ENCODE results near the gene MST1. TPM values are rescaled to one million over a fixed set of nuclear protein-coding genes. Genes with fewer than 3 reads are reported as not detected.
A peak's percentile ranks its signal among the peaks of the same experiment; 100 is the strongest.
"Not testable (repeated sequence)": the region's sequence is repeated elsewhere in the genome, so short reads cannot be mapped to it uniquely, and the experiment has no call there.

MST1 gene
- total RNA-seq, 2 donors from 2014 or later = 4.2 to 6.8 TPM

- ATAC-seq (no peak), DNase-seq (ENCODE audit: low spot score) (no peak)
- Mint-ChIP-seq H3K36me3 (no peaks in the 10 kb centered on the region), H3K4me1 (ENCODE audit: low read depth in 2 of 2) (peaks cover 0 to 7% of the 10 kb centered on the region in 2 donors), H3K27ac (no peak overlapping the region), H3K4me3 (no peak overlapping the region), H3K9me3 (no peaks in the 10 kb centered on the region), H3K27me3 (no peaks in the 10 kb centered on the region)
These were observed 12.3 kb upstream of the MST1 start for GRCh38 chr3:49701388-49702077.

- Mint-ChIP-seq H3K27me3 (no peaks in the 10 kb centered on the region), H3K27ac (no peak overlapping the region), H3K4me1 (ENCODE audit: low read depth in 2 of 2) (peaks cover 0 to 7% of the 10 kb centered on the region in 2 donors), H3K36me3 (no peaks in the 10 kb centered on the region), H3K4me3 (no peak overlapping the region), H3K9me3 (no peaks in the 10 kb centered on the region)
- no peak for ATAC-seq
- DNase-seq (ENCODE audit: low spot score) = no peak
These were observed 11.3 kb upstream of the MST1 start for GRCh38 chr3:49700453-49701128.

- Mint-ChIP-seq H3K4me3 (no peak overlapping the region), H3K27me3 (no peaks in the 10 kb centered on the region), H3K4me1 (ENCODE audit: low read depth in 2 of 2) (peaks cover 0 to 7% of the 10 kb centered on the region in 2 donors), H3K9me3 (no peaks in the 10 kb centered on the region), H3K36me3 (no peaks in the 10 kb centered on the region), H3K27ac (no peak overlapping the region)
- ATAC-seq (no peak), DNase-seq (ENCODE audit: low spot score) (no peak)
These were observed 10.7 kb upstream of the MST1 start for GRCh38 chr3:49700014-49700413.

- no peak overlapping the region for H3K27ac Mint-ChIP-seq
These were observed 10.2 kb upstream of the MST1 start for GRCh38 chr3:49699281-49699979.

GRCh38 chr3:49695350-49696015 lies 6.2 kb upstream of the MST1 start:
- not testable (repeated sequence) for H3K27ac Mint-ChIP-seq, ATAC-seq

More at GRCh38 chr3:49699281-49699979, 10.2 kb upstream of the MST1 start:
- Mint-ChIP-seq H3K27me3 (no peaks in the 10 kb centered on the region), H3K4me3 (no peak overlapping the region), H3K9me3 (no peaks in the 10 kb centered on the region), H3K36me3 (no peaks in the 10 kb centered on the region), H3K4me1 (ENCODE audit: low read depth in 2 of 2) (peaks cover 0 to 7% of the 10 kb centered on the region in 2 donors)
- DNase-seq (ENCODE audit: low spot score) (no peak), ATAC-seq (no peak)

GRCh38 chr3:49694409-49695070 lies 5.3 kb upstream of the MST1 start:
- ATAC-seq; H3K27ac Mint-ChIP-seq; DNase-seq (ENCODE audit: low spot score); H3K27me3 Mint-ChIP-seq; H3K9me3 Mint-ChIP-seq; H3K36me3 Mint-ChIP-seq; H3K4me3 Mint-ChIP-seq: not testable (repeated sequence)
- H3K4me1 Mint-ChIP-seq (ENCODE audit: low read depth in 2 of 2) = peaks cover 15 to 21% of the 10 kb centered on the region in 2 donors

More at GRCh38 chr3:49695350-49696015, 6.2 kb upstream of the MST1 start:
- H3K36me3 Mint-ChIP-seq; H3K27me3 Mint-ChIP-seq; H3K9me3 Mint-ChIP-seq; H3K4me3 Mint-ChIP-seq; DNase-seq (ENCODE audit: low spot score): not testable (repeated sequence)
- peaks cover 6 to 13% of the 10 kb centered on the region in 2 donors for H3K4me1 Mint-ChIP-seq (ENCODE audit: low read depth in 2 of 2)

GRCh38 chr3:49691481-49691880 lies 2.2 kb upstream of the MST1 start:
- H3K4me3 Mint-ChIP-seq; ATAC-seq; H3K27me3 Mint-ChIP-seq; H3K36me3 Mint-ChIP-seq; DNase-seq (ENCODE audit: low spot score); H3K9me3 Mint-ChIP-seq; H3K27ac Mint-ChIP-seq: not testable (repeated sequence)
- peaks cover 24 to 32% of the 10 kb centered on the region in 2 donors for H3K4me1 Mint-ChIP-seq (ENCODE audit: low read depth in 2 of 2)

GRCh38 chr3:49690856-49691255 lies 1.6 kb upstream of the MST1 start:
- H3K4me3 Mint-ChIP-seq = peak overlapping the region; percentile 96
- not testable (repeated sequence) for ATAC-seq; H3K9me3 Mint-ChIP-seq; DNase-seq (ENCODE audit: low spot score); H3K27me3 Mint-ChIP-seq; H3K36me3 Mint-ChIP-seq
- peaks cover 24 to 32% of the 10 kb centered on the region in 2 donors for H3K4me1 Mint-ChIP-seq (ENCODE audit: low read depth in 2 of 2)
- H3K27ac Mint-ChIP-seq = peak overlapping the region in 1 of 2 donors; percentile 98

- not testable (repeated sequence) for DNase-seq (ENCODE audit: low spot score); H3K36me3 Mint-ChIP-seq; H3K27me3 Mint-ChIP-seq; H3K9me3 Mint-ChIP-seq; ATAC-seq
- peak overlapping the region; percentile 96 for H3K4me3 Mint-ChIP-seq
- peak overlapping the region; percentile 92 to 98 for H3K27ac Mint-ChIP-seq
- peaks cover 24 to 32% of the 10 kb centered on the region in 2 donors for H3K4me1 Mint-ChIP-seq (ENCODE audit: low read depth in 2 of 2)
These were observed 792 bp upstream of the MST1 start for GRCh38 chr3:49689908-49690624.

GRCh38 chr3:49688338-49689045 lies 782 bp downstream of the MST1 start:
- not testable (repeated sequence) for H3K27me3 Mint-ChIP-seq; H3K9me3 Mint-ChIP-seq; H3K36me3 Mint-ChIP-seq; DNase-seq (ENCODE audit: low spot score)
- H3K4me3 Mint-ChIP-seq = peak overlapping the region; percentile 96
- peaks cover 24 to 32% of the 10 kb centered on the region in 2 donors for H3K4me1 Mint-ChIP-seq (ENCODE audit: low read depth in 2 of 2)
- peak in 1 of 2 donors; percentile 1 for ATAC-seq
- peak overlapping the region; percentile 92 to 98 for H3K27ac Mint-ChIP-seq

- H3K4me1 Mint-ChIP-seq (ENCODE audit: low read depth in 2 of 2) = peaks cover 21 to 28% of the 10 kb centered on the region in 2 donors
- not testable (repeated sequence) for H3K27me3 Mint-ChIP-seq; H3K27ac Mint-ChIP-seq; H3K4me3 Mint-ChIP-seq; DNase-seq (ENCODE audit: low spot score); H3K36me3 Mint-ChIP-seq; H3K9me3 Mint-ChIP-seq; ATAC-seq
These were observed 1.9 kb downstream of the MST1 start for GRCh38 chr3:49687424-49687795.

GRCh38 chr3:49686769-49687423 lies 2.4 kb downstream of the MST1 start:
- H3K36me3 Mint-ChIP-seq; H3K9me3 Mint-ChIP-seq; DNase-seq (ENCODE audit: low spot score); H3K4me3 Mint-ChIP-seq; H3K27me3 Mint-ChIP-seq; H3K27ac Mint-ChIP-seq: not testable (repeated sequence)
- H3K4me1 Mint-ChIP-seq (ENCODE audit: low read depth in 2 of 2) = peaks cover 20 to 27% of the 10 kb centered on the region in 2 donors
- peak; percentile 43 to 69 for ATAC-seq
